ENCODE measurements around the gene TP73. TPM values are rescaled to one million over a fixed set of nuclear protein-coding genes. Genes with fewer than 3 reads are reported as not detected.
A peak's percentile ranks its signal among the peaks of the same experiment; 100 is the strongest.

The TP73 gene
- total RNA-seq, 1 donor from 2014 or later, result 0.14 TPM

- no peak for DNase-seq (ENCODE audit: missing footprints)
- intact Hi-C loops (cut with DNase I), result no loop called here
These were observed 6.5 kb upstream of the TP73 start for GRCh38 chr1:3645666-3646355.

GRCh38 chr1:3646596-3646995 lies 5.7 kb upstream of the TP73 start:
- DNase-seq (ENCODE audit: missing footprints) (no peak), ATAC-seq (no peak)
- intact Hi-C loops (cut with DNase I), result no loop called here

More at GRCh38 chr1:3645666-3646355, 6.5 kb upstream of the TP73 start:
- ATAC-seq, result no peak

- intact Hi-C loops (cut with DNase I), result no loop called here
- ATAC-seq (peak; percentile 89), DNase-seq (ENCODE audit: missing footprints) (peak; percentile 95)
These were observed 2.7 kb upstream of the TP73 start, which contains the start of gene WRAP73 for GRCh38 chr1:3649342-3650247. Gene WRAP73 (minus strand): TSS chr1:3650103. CDS start chr1:3649999, 104 bp downstream.

- DNase-seq (ENCODE audit: missing footprints), result no peak
- ATAC-seq, result no peak
- intact Hi-C loops (cut with DNase I), result no loop called here
These were observed 1.9 kb upstream of the TP73 start for GRCh38 chr1:3650248-3651025.

- intact Hi-C loops (cut with DNase I), result no loop called here
- ATAC-seq (no peak), DNase-seq (ENCODE audit: missing footprints) (no peak)
These were observed 1.0 kb upstream of the TP73 start for GRCh38 chr1:3651026-3651929.

- ATAC-seq (no peak), DNase-seq (ENCODE audit: missing footprints) (no peak)
- intact Hi-C loops (cut with DNase I), result no loop called here
These were observed 401 bp downstream of the TP73 start for GRCh38 chr1:3652548-3653285.

- ATAC-seq, result no peak
- intact Hi-C loops (cut with DNase I), result no loop called here
- no peak for DNase-seq (ENCODE audit: missing footprints)
These were observed 936 bp downstream of the TP73 start for GRCh38 chr1:3653286-3653618.

- peak; percentile 59 for ATAC-seq
- intact Hi-C loops (cut with DNase I), result no loop called here
- DNase-seq (ENCODE audit: missing footprints), result no peak
These were observed 2.4 kb downstream of the TP73 start for GRCh38 chr1:3654549-3655281.

GRCh38 chr1:3656450-3657095 lies 4.3 kb downstream of the TP73 start:
- intact Hi-C loops (cut with DNase I), result no loop called here
- ATAC-seq, result no peak
- DNase-seq (ENCODE audit: missing footprints), result no peak

- no peak for DNase-seq (ENCODE audit: missing footprints)
- intact Hi-C loops (cut with DNase I), result no loop called here
- ATAC-seq, result no peak
These were observed 4.8 kb downstream of the TP73 start for GRCh38 chr1:3657096-3657475.

- DNase-seq (ENCODE audit: missing footprints), result no peak
- intact Hi-C loops (cut with DNase I), result no loop called here
- ATAC-seq, result no peak
These were observed 5.4 kb downstream of the TP73 start for GRCh38 chr1:3657578-3658230.

GRCh38 chr1:3658231-3658615 lies 5.9 kb downstream of the TP73 start:
- intact Hi-C loops (cut with DNase I), result no loop called here
- DNase-seq (ENCODE audit: missing footprints) (no peak), ATAC-seq (no peak)

GRCh38 chr1:3659093-3659492 lies 6.8 kb downstream of the TP73 start:
- ATAC-seq (no peak), DNase-seq (ENCODE audit: missing footprints) (no peak)
- intact Hi-C loops (cut with DNase I), result no loop called here

- ATAC-seq (no peak), DNase-seq (ENCODE audit: missing footprints) (no peak)
- intact Hi-C loops (cut with DNase I), result no loop called here
These were observed 8.4 kb downstream of the TP73 start for GRCh38 chr1:3660704-3661103.

- ATAC-seq (no peak), DNase-seq (ENCODE audit: missing footprints) (no peak)
- intact Hi-C loops (cut with DNase I), result no loop called here
These were observed 9.3 kb downstream of the TP73 start for GRCh38 chr1:3661631-3662030.

GRCh38 chr1:3662080-3662671 lies 9.9 kb downstream of the TP73 start:
- ATAC-seq, result no peak
- no peak for DNase-seq (ENCODE audit: missing footprints)
- intact Hi-C loops (cut with DNase I), result no loop called here

Data from Right ventricle myocardium inferior (tissue), 1 donor.